ENCODE measurements around the gene FBXW7. TPM values are rescaled to one million over a fixed set of nuclear protein-coding genes. Genes with fewer than 3 reads are reported as not detected.

FBXW7 gene
- total RNA-seq, 4 donors from 2014 or later: 106 to 363 (median 138) TPM

- no peak overlapping the region for H3K4me3 ChIP-seq
- peaks cover 6% of the 10 kb centered on the region for H3K4me1 ChIP-seq
- no peak overlapping the region for H3K27ac ChIP-seq
- TF ChIP-seq EP300 (IDR thresholded peaks at IDR 0.05) (no peak), CTCF (IDR thresholded peaks at IDR 0.05) (peak in 1 of 2 donors; percentile 32)
- H3K9me3 ChIP-seq: no peaks in the 10 kb centered on the region
- no peaks in the 10 kb centered on the region for H3K27me3 ChIP-seq
- no peak for DNase-seq (ENCODE audit: low spot score in 2 of 2)
- H3K36me3 ChIP-seq: no peaks in the 10 kb centered on the region
Measured at GRCh38 chr4:152454398-152455011, 81.4 kb downstream of the FBXW7 start.

GRCh38 chr4:152451496-152451895 is 84.4 kb downstream of the FBXW7 start:
- WGBS: 93% methylated on average over 3 of the region's 3 CpGs
- Histone ChIP-seq H3K36me3 (no peaks in the 10 kb centered on the region), H3K27me3 (no peaks in the 10 kb centered on the region), H3K27ac (no peak overlapping the region), H3K4me3 (no peak overlapping the region), H3K4me1 (no peaks in the 10 kb centered on the region), H3K9me3 (no peaks in the 10 kb centered on the region)
- no peak for DNase-seq (ENCODE audit: low spot score in 2 of 2)
- TF ChIP-seq POLR2A (IDR thresholded peaks at IDR 0.05) (no peak), POLR2AphosphoS5 (IDR thresholded peaks at IDR 0.05) (no peak), EP300 (IDR thresholded peaks at IDR 0.05) (no peak), CTCF (IDR thresholded peaks at IDR 0.05) (no peak)

- 59% methylated on average over 3 of the region's 3 CpGs for whole genome bisulfite sequencing
- no peak for TF ChIP-seq CTCF (IDR thresholded peaks at IDR 0.05)
- no peak for TF ChIP-seq EP300 (IDR thresholded peaks at IDR 0.05)
- TF ChIP-seq POLR2A (IDR thresholded peaks at IDR 0.05): no peak
- no peak for TF ChIP-seq POLR2AphosphoS5 (IDR thresholded peaks at IDR 0.05)
Measured at GRCh38 chr4:152448854-152449253, 87.0 kb downstream of the FBXW7 start.

GRCh38 chr4:152448038-152448707 is 87.7 kb downstream of the FBXW7 start:
- no peak for DNase-seq (ENCODE audit: low spot score in 2 of 2)
- WGBS: 92% methylated on average over 6 of the region's 6 CpGs
- Histone ChIP-seq H3K4me1 (no peaks in the 10 kb centered on the region), H3K4me3 (no peak overlapping the region), H3K27ac (no peak overlapping the region), H3K36me3 (no peaks in the 10 kb centered on the region), H3K27me3 (no peaks in the 10 kb centered on the region), H3K9me3 (no peaks in the 10 kb centered on the region)
- TF ChIP-seq POLR2A (IDR thresholded peaks at IDR 0.05) (no peak), CTCF (IDR thresholded peaks at IDR 0.05) (no peak), POLR2AphosphoS5 (IDR thresholded peaks at IDR 0.05) (no peak), EP300 (IDR thresholded peaks at IDR 0.05) (no peak)

More at GRCh38 chr4:152448854-152449253, 87.0 kb downstream of the FBXW7 start:
- H3K27me3 ChIP-seq: no peaks in the 10 kb centered on the region
- H3K27ac ChIP-seq: no peak overlapping the region
- no peaks in the 10 kb centered on the region for H3K4me1 ChIP-seq
- H3K4me3 ChIP-seq: no peak overlapping the region
- H3K36me3 ChIP-seq: no peaks in the 10 kb centered on the region
- H3K9me3 ChIP-seq: no peaks in the 10 kb centered on the region
- DNase-seq (ENCODE audit: low spot score in 2 of 2): no peak

GRCh38 chr4:152443859-152444258 is 92.0 kb downstream of the FBXW7 start:
- Histone ChIP-seq H3K4me3 (no peak overlapping the region), H3K36me3 (no peaks in the 10 kb centered on the region), H3K9me3 (no peaks in the 10 kb centered on the region), H3K27me3 (no peaks in the 10 kb centered on the region), H3K4me1 (no peaks in the 10 kb centered on the region), H3K27ac (no peak overlapping the region)
- no peak for DNase-seq (ENCODE audit: low spot score in 2 of 2)
- no peak for TF ChIP-seq POLR2A (IDR thresholded peaks at IDR 0.05)
- TF ChIP-seq EP300 (IDR thresholded peaks at IDR 0.05): no peak
- no peak for TF ChIP-seq CTCF (IDR thresholded peaks at IDR 0.05)
- TF ChIP-seq POLR2AphosphoS5 (IDR thresholded peaks at IDR 0.05): no peak
- WGBS: 98% methylated on average over 3 of the region's 3 CpGs
